ENCODE data around the gene TMTC1. TPM values are rescaled to one million over a fixed set of nuclear protein-coding genes. Genes with fewer than 3 reads are reported as not detected.

TMTC1 gene
- total and polyA plus RNA-seq, 2 experiments from 2014 or later = 4.8 to 24.3 TPM

DNA sequence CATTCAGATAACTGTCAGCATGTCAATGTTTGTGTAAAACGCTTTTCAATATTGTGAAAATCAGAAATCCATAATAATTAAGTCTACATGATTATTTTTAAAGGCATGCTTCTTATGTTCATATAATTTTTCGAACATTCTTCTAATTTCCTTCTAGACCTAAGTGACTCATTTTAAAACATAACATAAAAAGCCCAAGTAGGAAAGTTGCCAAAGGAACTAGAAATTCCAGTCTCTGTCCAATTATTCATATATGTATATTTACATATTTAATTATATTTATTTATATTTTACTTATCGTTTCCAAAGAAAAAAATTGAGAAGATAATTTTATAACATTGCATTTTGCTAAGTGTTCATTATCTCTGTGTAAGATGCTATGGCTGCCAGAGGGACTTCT is 110.4 kb downstream of the TMTC1 start:
- TF ChIP-seq EZH2 (IDR thresholded peaks at IDR 0.05; ENCODE audit: low read depth, unreplicated experiment) (no peak), POLR2AphosphoS5 (IDR thresholded peaks at IDR 0.05; ENCODE audit: low read depth) (no peak), CREB1 (CRISPR knock-in tag; IDR thresholded peaks at IDR 0.05; ENCODE audit: low read depth) (no peak), STAT1 (IDR thresholded peaks at IDR 0.05; ENCODE audit: unreplicated experiment) (no peak), ZNF114 (CRISPR knock-in tag; IDR thresholded peaks at IDR 0.05) (no peak), ZNF331 (CRISPR knock-in tag; IDR thresholded peaks at IDR 0.05; ENCODE audit: low read depth) (no peak), EZH2phosphoT487 (IDR thresholded peaks at IDR 0.05; ENCODE audit: unreplicated experiment) (no peak)
- TF ChIP-seq, protein P1, sequence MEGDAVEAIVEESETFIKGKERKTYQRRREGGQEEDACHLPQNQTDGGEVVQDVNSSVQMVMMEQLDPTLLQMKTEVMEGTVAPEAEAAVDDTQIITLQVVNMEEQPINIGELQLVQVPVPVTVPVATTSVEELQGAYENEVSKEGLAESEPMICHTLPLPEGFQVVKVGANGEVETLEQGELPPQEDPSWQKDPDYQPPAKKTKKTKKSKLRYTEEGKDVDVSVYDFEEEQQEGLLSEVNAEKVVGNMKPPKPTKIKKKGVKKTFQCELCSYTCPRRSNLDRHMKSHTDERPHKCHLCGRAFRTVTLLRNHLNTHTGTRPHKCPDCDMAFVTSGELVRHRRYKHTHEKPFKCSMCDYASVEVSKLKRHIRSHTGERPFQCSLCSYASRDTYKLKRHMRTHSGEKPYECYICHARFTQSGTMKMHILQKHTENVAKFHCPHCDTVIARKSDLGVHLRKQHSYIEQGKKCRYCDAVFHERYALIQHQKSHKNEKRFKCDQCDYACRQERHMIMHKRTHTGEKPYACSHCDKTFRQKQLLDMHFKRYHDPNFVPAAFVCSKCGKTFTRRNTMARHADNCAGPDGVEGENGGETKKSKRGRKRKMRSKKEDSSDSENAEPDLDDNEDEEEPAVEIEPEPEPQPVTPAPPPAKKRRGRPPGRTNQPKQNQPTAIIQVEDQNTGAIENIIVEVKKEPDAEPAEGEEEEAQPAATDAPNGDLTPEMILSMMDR (conservative IDR thresholded peaks at IDR 0.05; ENCODE audit: low read depth in 2 of 2) = no peak
- TF ChIP-seq, protein P2, sequence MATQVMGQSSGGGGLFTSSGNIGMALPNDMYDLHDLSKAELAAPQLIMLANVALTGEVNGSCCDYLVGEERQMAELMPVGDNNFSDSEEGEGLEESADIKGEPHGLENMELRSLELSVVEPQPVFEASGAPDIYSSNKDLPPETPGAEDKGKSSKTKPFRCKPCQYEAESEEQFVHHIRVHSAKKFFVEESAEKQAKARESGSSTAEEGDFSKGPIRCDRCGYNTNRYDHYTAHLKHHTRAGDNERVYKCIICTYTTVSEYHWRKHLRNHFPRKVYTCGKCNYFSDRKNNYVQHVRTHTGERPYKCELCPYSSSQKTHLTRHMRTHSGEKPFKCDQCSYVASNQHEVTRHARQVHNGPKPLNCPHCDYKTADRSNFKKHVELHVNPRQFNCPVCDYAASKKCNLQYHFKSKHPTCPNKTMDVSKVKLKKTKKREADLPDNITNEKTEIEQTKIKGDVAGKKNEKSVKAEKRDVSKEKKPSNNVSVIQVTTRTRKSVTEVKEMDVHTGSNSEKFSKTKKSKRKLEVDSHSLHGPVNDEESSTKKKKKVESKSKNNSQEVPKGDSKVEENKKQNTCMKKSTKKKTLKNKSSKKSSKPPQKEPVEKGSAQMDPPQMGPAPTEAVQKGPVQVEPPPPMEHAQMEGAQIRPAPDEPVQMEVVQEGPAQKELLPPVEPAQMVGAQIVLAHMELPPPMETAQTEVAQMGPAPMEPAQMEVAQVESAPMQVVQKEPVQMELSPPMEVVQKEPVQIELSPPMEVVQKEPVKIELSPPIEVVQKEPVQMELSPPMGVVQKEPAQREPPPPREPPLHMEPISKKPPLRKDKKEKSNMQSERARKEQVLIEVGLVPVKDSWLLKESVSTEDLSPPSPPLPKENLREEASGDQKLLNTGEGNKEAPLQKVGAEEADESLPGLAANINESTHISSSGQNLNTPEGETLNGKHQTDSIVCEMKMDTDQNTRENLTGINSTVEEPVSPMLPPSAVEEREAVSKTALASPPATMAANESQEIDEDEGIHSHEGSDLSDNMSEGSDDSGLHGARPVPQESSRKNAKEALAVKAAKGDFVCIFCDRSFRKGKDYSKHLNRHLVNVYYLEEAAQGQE (IDR thresholded peaks at IDR 0.05; ENCODE audit: unreplicated experiment) = no peak
- TF ChIP-seq, protein P3, sequence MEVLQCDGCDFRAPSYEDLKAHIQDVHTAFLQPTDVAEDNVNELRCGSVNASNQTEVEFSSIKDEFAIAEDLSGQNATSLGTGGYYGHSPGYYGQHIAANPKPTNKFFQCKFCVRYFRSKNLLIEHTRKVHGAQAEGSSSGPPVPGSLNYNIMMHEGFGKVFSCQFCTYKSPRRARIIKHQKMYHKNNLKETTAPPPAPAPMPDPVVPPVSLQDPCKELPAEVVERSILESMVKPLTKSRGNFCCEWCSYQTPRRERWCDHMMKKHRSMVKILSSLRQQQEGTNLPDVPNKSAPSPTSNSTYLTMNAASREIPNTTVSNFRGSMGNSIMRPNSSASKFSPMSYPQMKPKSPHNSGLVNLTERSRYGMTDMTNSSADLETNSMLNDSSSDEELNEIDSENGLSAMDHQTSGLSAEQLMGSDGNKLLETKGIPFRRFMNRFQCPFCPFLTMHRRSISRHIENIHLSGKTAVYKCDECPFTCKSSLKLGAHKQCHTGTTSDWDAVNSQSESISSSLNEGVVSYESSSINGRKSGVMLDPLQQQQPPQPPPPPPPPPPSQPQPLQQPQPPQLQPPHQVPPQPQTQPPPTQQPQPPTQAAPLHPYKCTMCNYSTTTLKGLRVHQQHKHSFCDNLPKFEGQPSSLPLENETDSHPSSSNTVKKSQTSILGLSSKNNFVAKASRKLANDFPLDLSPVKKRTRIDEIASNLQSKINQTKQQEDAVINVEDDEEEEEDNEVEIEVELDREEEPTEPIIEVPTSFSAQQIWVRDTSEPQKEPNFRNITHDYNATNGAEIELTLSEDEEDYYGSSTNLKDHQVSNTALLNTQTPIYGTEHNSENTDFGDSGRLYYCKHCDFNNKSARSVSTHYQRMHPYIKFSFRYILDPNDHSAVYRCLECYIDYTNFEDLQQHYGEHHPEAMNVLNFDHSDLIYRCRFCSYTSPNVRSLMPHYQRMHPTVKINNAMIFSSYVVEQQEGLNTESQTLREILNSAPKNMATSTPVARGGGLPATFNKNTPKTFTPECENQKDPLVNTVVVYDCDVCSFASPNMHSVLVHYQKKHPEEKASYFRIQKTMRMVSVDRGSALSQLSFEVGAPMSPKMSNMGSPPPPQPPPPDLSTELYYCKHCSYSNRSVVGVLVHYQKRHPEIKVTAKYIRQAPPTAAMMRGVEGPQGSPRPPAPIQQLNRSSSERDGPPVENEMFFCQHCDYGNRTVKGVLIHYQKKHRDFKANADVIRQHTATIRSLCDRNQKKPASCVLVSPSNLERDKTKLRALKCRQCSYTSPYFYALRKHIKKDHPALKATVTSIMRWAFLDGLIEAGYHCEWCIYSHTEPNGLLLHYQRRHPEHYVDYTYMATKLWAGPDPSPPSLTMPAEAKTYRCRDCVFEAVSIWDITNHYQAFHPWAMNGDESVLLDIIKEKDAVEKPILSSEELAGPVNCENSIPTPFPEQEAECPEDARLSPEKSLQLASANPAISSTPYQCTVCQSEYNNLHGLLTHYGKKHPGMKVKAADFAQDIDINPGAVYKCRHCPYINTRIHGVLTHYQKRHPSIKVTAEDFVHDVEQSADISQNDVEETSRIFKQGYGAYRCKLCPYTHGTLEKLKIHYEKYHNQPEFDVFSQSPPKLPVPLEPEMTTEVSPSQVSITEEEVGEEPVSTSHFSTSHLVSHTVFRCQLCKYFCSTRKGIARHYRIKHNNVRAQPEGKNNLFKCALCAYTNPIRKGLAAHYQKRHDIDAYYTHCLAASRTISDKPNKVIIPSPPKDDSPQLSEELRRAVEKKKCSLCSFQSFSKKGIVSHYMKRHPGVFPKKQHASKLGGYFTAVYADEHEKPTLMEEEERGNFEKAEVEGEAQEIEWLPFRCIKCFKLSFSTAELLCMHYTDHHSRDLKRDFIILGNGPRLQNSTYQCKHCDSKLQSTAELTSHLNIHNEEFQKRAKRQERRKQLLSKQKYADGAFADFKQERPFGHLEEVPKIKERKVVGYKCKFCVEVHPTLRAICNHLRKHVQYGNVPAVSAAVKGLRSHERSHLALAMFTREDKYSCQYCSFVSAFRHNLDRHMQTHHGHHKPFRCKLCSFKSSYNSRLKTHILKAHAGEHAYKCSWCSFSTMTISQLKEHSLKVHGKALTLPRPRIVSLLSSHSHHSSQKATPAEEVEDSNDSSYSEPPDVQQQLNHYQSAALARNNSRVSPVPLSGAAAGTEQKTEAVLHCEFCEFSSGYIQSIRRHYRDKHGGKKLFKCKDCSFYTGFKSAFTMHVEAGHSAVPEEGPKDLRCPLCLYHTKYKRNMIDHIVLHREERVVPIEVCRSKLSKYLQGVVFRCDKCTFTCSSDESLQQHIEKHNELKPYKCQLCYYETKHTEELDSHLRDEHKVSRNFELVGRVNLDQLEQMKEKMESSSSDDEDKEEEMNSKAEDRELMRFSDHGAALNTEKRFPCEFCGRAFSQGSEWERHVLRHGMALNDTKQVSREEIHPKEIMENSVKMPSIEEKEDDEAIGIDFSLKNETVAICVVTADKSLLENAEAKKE (CRISPR knock-in tag; IDR thresholded peaks at IDR 0.05) = no peak
- TF ChIP-seq, protein P4, sequence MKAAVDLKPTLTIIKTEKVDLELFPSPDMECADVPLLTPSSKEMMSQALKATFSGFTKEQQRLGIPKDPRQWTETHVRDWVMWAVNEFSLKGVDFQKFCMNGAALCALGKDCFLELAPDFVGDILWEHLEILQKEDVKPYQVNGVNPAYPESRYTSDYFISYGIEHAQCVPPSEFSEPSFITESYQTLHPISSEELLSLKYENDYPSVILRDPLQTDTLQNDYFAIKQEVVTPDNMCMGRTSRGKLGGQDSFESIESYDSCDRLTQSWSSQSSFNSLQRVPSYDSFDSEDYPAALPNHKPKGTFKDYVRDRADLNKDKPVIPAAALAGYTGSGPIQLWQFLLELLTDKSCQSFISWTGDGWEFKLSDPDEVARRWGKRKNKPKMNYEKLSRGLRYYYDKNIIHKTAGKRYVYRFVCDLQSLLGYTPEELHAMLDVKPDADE (IDR thresholded peaks at IDR 0.05) = no peak
- H3K36me3 ChIP-seq (ENCODE audit: insufficient read depth) = no peaks in the 10 kb centered on the region
- H3K27ac Mint-ChIP-seq = no peak overlapping the region
- no peaks in the 10 kb centered on the region for H3K27me3 ChIP-seq (ENCODE audit: insufficient read depth)
- no peaks in the 10 kb centered on the region for H3K4me1 ChIP-seq (ENCODE audit: insufficient read depth)
- H3K36me3 Mint-ChIP-seq (ENCODE audit: low read depth) = no peaks in the 10 kb centered on the region; the same call in 2 of the 3 replicates
- H3K27ac ChIP-seq (ENCODE audit: low read depth) = no peak overlapping the region
- no peaks in the 10 kb centered on the region for H4K20me1 ChIP-seq (replicated peaks; ENCODE audit: insufficient read depth)
- no peak overlapping the region for H2AFZ ChIP-seq
- H3K79me2 ChIP-seq (replicated peaks; ENCODE audit: insufficient read depth) = no peaks in the 10 kb centered on the region
- no peak for ATAC-seq
- H3K4me1 Mint-ChIP-seq = peaks cover 22% of the 10 kb centered on the region
- no peak overlapping the region for H3K4me3 Mint-ChIP-seq
- H3F3A ChIP-seq (replicated peaks; ENCODE audit: low read depth) = no peaks in the 10 kb centered on the region
- H3K9me3 Mint-ChIP-seq = no peaks in the 10 kb centered on the region
- no peak overlapping the region for H3K4me2 ChIP-seq
- H3K4me3 ChIP-seq = no peak overlapping the region
- no peak for DNase-seq (ENCODE audit: low spot score)
- H3K9me2 ChIP-seq (ENCODE audit: insufficient read depth) = no peaks in the 10 kb centered on the region
- H3K27me3 Mint-ChIP-seq (ENCODE audit: insufficient read depth, low read depth, poor library complexity) = peaks cover 3% of the 10 kb centered on the region
